ENCODE measurements around the gene TENM4.

DNA sequence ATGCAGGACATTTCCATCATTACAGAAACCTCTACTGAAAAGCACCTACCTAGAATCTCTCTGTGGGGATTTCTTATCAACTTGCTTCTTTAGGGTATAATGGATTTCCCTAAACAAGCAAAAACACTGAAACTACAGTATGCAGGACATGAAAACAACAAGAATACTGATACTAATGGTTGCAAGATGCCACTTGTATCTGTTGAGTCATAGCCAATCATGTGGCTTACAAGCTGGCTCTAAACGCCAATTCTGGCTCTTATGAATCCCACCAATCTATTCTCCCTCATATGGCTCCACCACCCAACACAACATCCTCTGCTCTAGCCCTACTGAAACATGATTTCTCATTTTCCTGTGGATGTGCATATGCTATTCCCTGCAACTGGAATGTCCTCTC is 22.6 kb downstream of the TENM4 start:
- no peak for TF ChIP-seq EZH2 (IDR thresholded peaks at IDR 0.05)
- TF ChIP-seq, protein P1, sequence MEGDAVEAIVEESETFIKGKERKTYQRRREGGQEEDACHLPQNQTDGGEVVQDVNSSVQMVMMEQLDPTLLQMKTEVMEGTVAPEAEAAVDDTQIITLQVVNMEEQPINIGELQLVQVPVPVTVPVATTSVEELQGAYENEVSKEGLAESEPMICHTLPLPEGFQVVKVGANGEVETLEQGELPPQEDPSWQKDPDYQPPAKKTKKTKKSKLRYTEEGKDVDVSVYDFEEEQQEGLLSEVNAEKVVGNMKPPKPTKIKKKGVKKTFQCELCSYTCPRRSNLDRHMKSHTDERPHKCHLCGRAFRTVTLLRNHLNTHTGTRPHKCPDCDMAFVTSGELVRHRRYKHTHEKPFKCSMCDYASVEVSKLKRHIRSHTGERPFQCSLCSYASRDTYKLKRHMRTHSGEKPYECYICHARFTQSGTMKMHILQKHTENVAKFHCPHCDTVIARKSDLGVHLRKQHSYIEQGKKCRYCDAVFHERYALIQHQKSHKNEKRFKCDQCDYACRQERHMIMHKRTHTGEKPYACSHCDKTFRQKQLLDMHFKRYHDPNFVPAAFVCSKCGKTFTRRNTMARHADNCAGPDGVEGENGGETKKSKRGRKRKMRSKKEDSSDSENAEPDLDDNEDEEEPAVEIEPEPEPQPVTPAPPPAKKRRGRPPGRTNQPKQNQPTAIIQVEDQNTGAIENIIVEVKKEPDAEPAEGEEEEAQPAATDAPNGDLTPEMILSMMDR (IDR thresholded peaks at IDR 0.05) = no peak

Measured in neural progenitor cell (in vitro differentiated cells).